B cell (primary cell): ENCODE measurements around the gene NR5A1. TPM values are rescaled to one million over a fixed set of nuclear protein-coding genes. Genes with fewer than 3 reads are reported as not detected.

Experiments
- ATAC-seq: fragments of 200-7000 bp; cut with Tn5 transposase; one replicate; pipeline ENCODE4 v1.10.0; 2021; ENCODE audit warnings: low read depth, mild to moderate bottlenecking, moderate number of reproducible peaks, moderate library complexity
- CTCF ChIA-PET: fragments of 350-600 bp; sonication (Branson Sonifier 250); formaldehyde crosslinking; loops from one replicate; lab custom pipeline; 2021; ENCODE audit warnings: antibody characterized with exemption, inconsistent platforms; lab: Charles Lee
- POLR2A ChIA-PET: fragments of 350-600 bp; sonication (Branson Sonifier 250); formaldehyde crosslinking; loops from one replicate; lab custom pipeline; 2021; ENCODE audit warnings: antibody characterized with exemption; lab: Charles Lee
- DNase-seq: peaks from one replicate; pipeline ENCODE4 v3.0.0; 2013
- H2AFZ ChIP-seq: 2 replicates; pipeline ENCODE4 v1.6.1; 2012; ENCODE audit warnings: mild to moderate bottlenecking, low read depth, low read length; ENCODE audit not compliant: insufficient read depth, poor library complexity, severe bottlenecking
- H3K27ac ChIP-seq, 2 donors: 1 replicate in 1 of 2; 2 replicates in 1 of 2; pipeline ENCODE4 v1.5.1; 2012 to 2013; ENCODE audit warnings: low read length in 2 of 2, mild to moderate bottlenecking in 2 of 2, moderate library complexity in 1 of 2
- H3K27me3 ChIP-seq, 4 experiments: fragments of 200-600 bp in 1 of 4; sonication (generic) in 1 of 4; replicated peaks in 1 of 4; 1 replicate in 2 of 4; 2 replicates in 2 of 4; pipeline versions ENCODE4 v1.6.1 to v1.7.0; 2013 to 2016; ENCODE audit warnings: low read length in 3 of 4, mild to moderate bottlenecking in 2 of 4, mixed read lengths in 1 of 4, moderate library complexity in 1 of 4; ENCODE audit not compliant: insufficient read depth in 4 of 4, control insufficient read depth in 3 of 4; ENCODE audit errors: control extremely low read depth in 1 of 4
- H3K36me3 ChIP-seq, 2 experiments: replicated peaks in 1 of 2; 1 replicate in 1 of 2; 2 replicates in 1 of 2; pipeline versions ENCODE4 v1.6.1 to v1.7.1; 2013; ENCODE audit warnings: low read length in 1 of 2; ENCODE audit not compliant: insufficient read depth in 2 of 2, control insufficient read depth in 1 of 2; ENCODE audit errors: control extremely low read depth in 1 of 2, extremely low read depth in 1 of 2
- H3K4me1 ChIP-seq, 2 donors: fragments of 200-600 bp in 1 of 2; sonication (generic) in 1 of 2; 1 replicate in 1 of 2; 2 replicates in 1 of 2; pipeline versions ENCODE4 v1.5.1 to v1.6.1; 2013 to 2017; ENCODE audit warnings: low read length in 2 of 2; ENCODE audit not compliant: control insufficient read depth in 2 of 2, insufficient read depth in 2 of 2
- H3K4me2 ChIP-seq: replicated peaks from 2 replicates; pipeline ENCODE3; 2012; ENCODE audit warnings: mild to moderate bottlenecking, low read depth, low read length; ENCODE audit not compliant: poor library complexity, severe bottlenecking
- H3K4me3 ChIP-seq, 5 experiments: fragments of 200-600 bp in 1 of 5; sonication (generic) in 1 of 5; 1 replicate in 3 of 5; 2 replicates in 2 of 5; pipeline versions ENCODE4 v1.5.1 to v1.7.0; 2011 to 2016; ENCODE audit warnings: low read length in 4 of 5, mild to moderate bottlenecking in 4 of 5, low read depth in 2 of 5, control low read depth in 1 of 5, moderate library complexity in 1 of 5; ENCODE audit not compliant: insufficient read depth in 1 of 5; ENCODE audit errors: control extremely low read depth in 1 of 5, extremely low read depth in 1 of 5
- H3K79me2 ChIP-seq: fragments of 200-600 bp; sonication (generic); one replicate; pipeline ENCODE4 v1.6.0; 2016; ENCODE audit warnings: low read length; ENCODE audit not compliant: control insufficient read depth, insufficient read depth
- H3K9ac ChIP-seq: fragments of 200-600 bp; sonication (generic); 2 replicates; pipeline ENCODE4 v1.6.1; 2017; ENCODE audit warnings: mild to moderate bottlenecking, low read length, moderate library complexity
- H3K9me3 ChIP-seq, 3 donors: one replicate each; pipeline versions ENCODE4 v1.6.1 to v1.7.1; 2013; ENCODE audit warnings: low read length in 2 of 3; ENCODE audit not compliant: control insufficient read depth in 2 of 3, insufficient read depth in 1 of 3; ENCODE audit errors: control extremely low read depth in 1 of 3
- H4K20me1 ChIP-seq: 2 replicates; pipeline ENCODE4 v1.6.0; 2012; ENCODE audit warnings: mild to moderate bottlenecking, low read length; ENCODE audit not compliant: insufficient read depth, control insufficient read depth, poor library complexity, severe bottlenecking
- H3K27ac Mint-ChIP-seq: one replicate; pipeline ENCODE4 v1.8.0; 2021; ENCODE audit warnings: mixed read lengths
- H3K27me3 Mint-ChIP-seq: one replicate; pipeline ENCODE4 v1.8.0; 2021; ENCODE audit warnings: mixed read lengths
- H3K4me1 Mint-ChIP-seq: one replicate; pipeline ENCODE4 v1.8.0; 2021; ENCODE audit warnings: mixed read lengths
- H3K4me3 Mint-ChIP-seq: one replicate; pipeline ENCODE4 v1.8.0; 2021; ENCODE audit warnings: mixed read lengths
- H3K9me3 Mint-ChIP-seq: one replicate; pipeline ENCODE4 v1.8.0; 2022; ENCODE audit warnings: mixed read lengths; ENCODE audit not compliant: insufficient read depth
- EZH2 ChIP-seq: IDR thresholded peaks from 2 replicates; pipeline ENCODE4 v1.6.1; 2012; ENCODE audit warnings: borderline replicate concordance, low read depth, mild to moderate bottlenecking, moderate library complexity, low read length; ENCODE audit not compliant: insufficient read depth, poor library complexity, severe bottlenecking
- WGBS: methylation state at CpG from one replicate; pipeline ENCODE4 v1.1.5; 2013; ENCODE audit warnings: missing lambda C conversion rate; ENCODE audit not compliant: insufficient coverage; 5-methylcytosine and 5-hydroxymethylcytosine counted together
- intact Hi-C: fragments of 100-400 bp; cut with micrococcal nuclease; formaldehyde crosslinking; loops from one replicate; pipeline ENCODE4 v1.10.0; 2022
- polyA plus RNA-seq: library from polyadenylated mRNA; depleted of rRNA; stranded (reverse); fragments of >200 nt; gene quantifications from 2 replicates; pipeline ENCODE4 v1.2.3, GENCODE V29; 2012
- total RNA-seq, 2 donors: library from RNA; stranded (reverse); fragments of 120-200 nt in 1 of 2; gene quantifications; 1 replicate in 1 of 2; 2 replicates in 1 of 2; pipeline versions ENCODE4 v1.2.3 to v1.2.4, GENCODE V29; 2013 to 2022
- TF ChIP-seq, protein P1 (sequence below): fragments of 200-600 bp; IDR thresholded peaks from one replicate; pipeline ENCODE4 v1.8.0; 2022; ENCODE audit warnings: antibody characterized with exemption, mild to moderate bottlenecking

NR5A1 gene
- total and polyA plus RNA-seq, 2 donors (not counting 1 experiment from before 2014, with no cell fraction given): not detected

DNA sequence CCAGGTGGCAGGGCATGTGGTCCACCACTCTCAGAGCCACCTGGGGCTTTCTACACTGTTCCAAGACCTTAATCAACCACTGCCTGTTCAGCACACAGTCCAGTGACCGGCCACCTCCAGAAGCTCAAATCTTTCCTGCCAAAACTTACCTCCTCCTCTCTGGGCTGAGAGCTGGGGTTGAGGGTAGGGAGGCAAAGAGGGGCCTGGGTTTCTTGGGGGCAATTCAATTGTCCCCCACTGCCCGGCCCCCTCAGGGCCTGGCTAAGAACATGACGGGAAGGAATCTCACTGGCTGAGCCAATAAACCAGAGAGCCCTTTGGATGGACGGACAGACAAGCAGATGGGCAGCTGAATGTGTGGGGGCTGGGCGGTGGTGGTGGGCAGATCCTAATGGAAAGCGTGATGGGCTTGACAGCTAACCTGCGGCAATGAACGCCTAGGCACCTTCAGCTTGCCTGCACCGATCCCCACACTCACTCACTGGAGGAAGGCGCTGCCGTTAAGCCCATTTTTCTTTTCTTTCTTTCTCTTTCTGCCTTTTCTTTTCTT is 5.4 kb downstream of the NR5A1 start:
- no peak overlapping the region for H3K4me3 Mint-ChIP-seq
- H3K9me3 Mint-ChIP-seq: no peaks in the 10 kb centered on the region
- Histone ChIP-seq H4K20me1 (no peaks in the 10 kb centered on the region), H3K4me3 (no peak overlapping the region), H3K27me3 (peaks cover 0 to 42% (median 6%) of the 10 kb centered on the region in 4 experiments), H3K27ac (no peak overlapping the region), H3K79me2 (no peaks in the 10 kb centered on the region), H3K36me3 (no peaks in the 10 kb centered on the region), H2AFZ (no peak overlapping the region), H3K9ac (no peak overlapping the region), H3K9me3 (peaks cover 0 to 7% (median 0%) of the 10 kb centered on the region in 3 donors), H3K4me2 (no peak overlapping the region), H3K4me1 (peaks cover 7 to 9% of the 10 kb centered on the region in 2 donors)
- WGBS: 96% methylated on average over 8 of the region's 11 CpGs
- POLR2A ChIA-PET: no interaction called here
- no peak for TF ChIP-seq EZH2
- TF ChIP-seq, protein P1, sequence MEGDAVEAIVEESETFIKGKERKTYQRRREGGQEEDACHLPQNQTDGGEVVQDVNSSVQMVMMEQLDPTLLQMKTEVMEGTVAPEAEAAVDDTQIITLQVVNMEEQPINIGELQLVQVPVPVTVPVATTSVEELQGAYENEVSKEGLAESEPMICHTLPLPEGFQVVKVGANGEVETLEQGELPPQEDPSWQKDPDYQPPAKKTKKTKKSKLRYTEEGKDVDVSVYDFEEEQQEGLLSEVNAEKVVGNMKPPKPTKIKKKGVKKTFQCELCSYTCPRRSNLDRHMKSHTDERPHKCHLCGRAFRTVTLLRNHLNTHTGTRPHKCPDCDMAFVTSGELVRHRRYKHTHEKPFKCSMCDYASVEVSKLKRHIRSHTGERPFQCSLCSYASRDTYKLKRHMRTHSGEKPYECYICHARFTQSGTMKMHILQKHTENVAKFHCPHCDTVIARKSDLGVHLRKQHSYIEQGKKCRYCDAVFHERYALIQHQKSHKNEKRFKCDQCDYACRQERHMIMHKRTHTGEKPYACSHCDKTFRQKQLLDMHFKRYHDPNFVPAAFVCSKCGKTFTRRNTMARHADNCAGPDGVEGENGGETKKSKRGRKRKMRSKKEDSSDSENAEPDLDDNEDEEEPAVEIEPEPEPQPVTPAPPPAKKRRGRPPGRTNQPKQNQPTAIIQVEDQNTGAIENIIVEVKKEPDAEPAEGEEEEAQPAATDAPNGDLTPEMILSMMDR: no peak
- peaks cover 27% of the 10 kb centered on the region for H3K27me3 Mint-ChIP-seq
- peaks cover 15% of the 10 kb centered on the region for H3K4me1 Mint-ChIP-seq
- intact Hi-C loops: no loop called here
- CTCF ChIA-PET: no interaction called here
- no peak for ATAC-seq
- no peak for DNase-seq
- H3K27ac Mint-ChIP-seq: no peak overlapping the region

DNA sequence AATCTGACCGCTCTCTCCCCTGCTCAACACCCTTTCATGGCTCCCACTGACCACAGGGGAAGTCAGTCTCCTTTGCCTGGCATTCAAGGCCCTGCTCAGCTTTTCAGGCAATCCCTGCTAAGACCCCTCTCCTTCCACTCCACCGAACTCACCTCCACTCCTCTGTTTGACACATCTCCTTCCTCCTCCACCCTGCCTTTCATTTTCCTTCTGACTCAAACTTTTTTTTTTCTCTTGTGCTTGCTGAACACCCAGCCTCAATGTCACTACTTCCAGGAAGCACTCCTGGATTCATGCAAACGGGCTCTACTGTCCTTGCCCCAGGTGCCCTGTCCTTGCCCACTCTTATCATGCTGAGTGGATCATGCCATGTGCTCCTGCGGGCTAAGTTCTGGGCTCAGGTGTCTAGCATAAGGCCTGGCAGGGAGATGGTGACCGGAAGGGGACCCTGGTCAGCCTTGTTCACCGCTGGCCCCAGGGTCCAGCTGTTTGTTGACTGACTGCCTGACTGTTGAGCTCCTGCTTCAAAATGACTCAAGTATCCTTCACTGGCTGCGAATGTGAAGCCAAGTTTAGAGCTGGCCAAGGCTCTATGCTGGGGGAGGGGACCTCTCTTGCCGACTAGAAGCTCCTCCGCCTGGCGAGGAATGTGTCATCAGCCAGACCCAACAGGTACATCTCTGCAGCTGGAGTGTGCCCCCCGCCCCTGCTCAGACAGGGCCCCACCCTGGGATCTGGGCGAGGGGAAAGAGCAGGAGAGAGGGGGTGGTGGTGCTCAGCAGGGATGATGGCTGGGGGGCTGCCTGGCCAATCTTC is 6.2 kb downstream of the NR5A1 start:
- H2AFZ ChIP-seq: no peak overlapping the region
- DNase-seq (no peak), ATAC-seq (no peak)
- POLR2A ChIA-PET: no interaction called here
- no peak overlapping the region for H3K4me3 ChIP-seq
- H3K27me3 ChIP-seq: peaks cover 0 to 36% (median 6%) of the 10 kb centered on the region in 4 experiments
- Mint-ChIP-seq H3K27me3 (peaks cover 26% of the 10 kb centered on the region), H3K4me1 (peaks cover 16% of the 10 kb centered on the region), H3K4me3 (no peak overlapping the region), H3K9me3 (no peaks in the 10 kb centered on the region), H3K27ac (no peak overlapping the region)
- H3K4me2 ChIP-seq: no peak overlapping the region
- intact Hi-C loops: no loop called here
- WGBS: 87% methylated on average over 12 of the region's 12 CpGs
- CTCF ChIA-PET: no interaction called here
- H3K27ac ChIP-seq: no peak overlapping the region
- no peaks in the 10 kb centered on the region for H4K20me1 ChIP-seq
- H3K36me3 ChIP-seq: no peaks in the 10 kb centered on the region
- H3K79me2 ChIP-seq: no peaks in the 10 kb centered on the region
- no peak overlapping the region for H3K9ac ChIP-seq
- peaks cover 0 to 7% (median 0%) of the 10 kb centered on the region in 3 donors for H3K9me3 ChIP-seq
- TF ChIP-seq, protein P1: no peak
- TF ChIP-seq EZH2: no peak
- H3K4me1 ChIP-seq: peaks cover 9 to 10% of the 10 kb centered on the region in 2 donors
